Dedifferentiated amniotic fluid mesenchymal stem cell (primary cell): ENCODE measurements around the gene CCDC57.
"Not testable (repeated sequence)": the region's sequence is repeated elsewhere in the genome, so short reads cannot be mapped to it uniquely, and the experiment has no call there.

ENCODE experiments used
- DNase-seq: peaks from one replicate; pipeline ENCODE4 v3.0.0-alpha.2; 2016; ENCODE audit errors: extremely low spot score

Gene CCDC57

GRCh38 chr17:82225368-82226029 lies 12.9 kb upstream of the CCDC57 start:
- no peak for DNase-seq

GRCh38 chr17:82224666-82225065 lies 12.0 kb upstream of the CCDC57 start:
- DNase-seq, result no peak

- DNase-seq, result no peak
Measured at GRCh38 chr17:82223517-82223916, 10.9 kb upstream of the CCDC57 start.

GRCh38 chr17:82222816-82223215 lies 10.2 kb upstream of the CCDC57 start:
- DNase-seq, result no peak

GRCh38 chr17:82221341-82221902 lies 8.8 kb upstream of the CCDC57 start:
- no peak for DNase-seq

- no peak for DNase-seq
Measured at GRCh38 chr17:82219753-82220709, 7.4 kb upstream of the CCDC57 start.

GRCh38 chr17:82219083-82219482 lies 6.4 kb upstream of the CCDC57 start:
- DNase-seq, result no peak

- no peak for DNase-seq
Measured at GRCh38 chr17:82218349-82219075, 5.9 kb upstream of the CCDC57 start.

GRCh38 chr17:82217530-82218204 lies 5.0 kb upstream of the CCDC57 start:
- DNase-seq, result peak; percentile 62

GRCh38 chr17:82217120-82217529 lies 4.5 kb upstream of the CCDC57 start:
- DNase-seq, result no peak

- peak; percentile 66 for DNase-seq
Measured at GRCh38 chr17:82216301-82217119, 3.9 kb upstream of the CCDC57 start.

GRCh38 chr17:82215972-82216300 lies 3.3 kb upstream of the CCDC57 start:
- DNase-seq, result no peak

GRCh38 chr17:82215095-82215971 lies 2.7 kb upstream of the CCDC57 start:
- DNase-seq, result no peak

GRCh38 chr17:82214012-82214628 lies 1.5 kb upstream of the CCDC57 start:
- no peak for DNase-seq

- peak; percentile 62 for DNase-seq
Measured at GRCh38 chr17:82213251-82214011, 789 bp upstream of the CCDC57 start.

- DNase-seq, result not testable (repeated sequence)
Measured at GRCh38 chr17:82210655-82211054, 2.0 kb downstream of the CCDC57 start.

- peak; percentile 87 for DNase-seq
Measured at GRCh38 chr17:82205720-82206508, 6.7 kb downstream of the CCDC57 start.
